Measurements from ENCODE around the gene TCF7.

DNA sequence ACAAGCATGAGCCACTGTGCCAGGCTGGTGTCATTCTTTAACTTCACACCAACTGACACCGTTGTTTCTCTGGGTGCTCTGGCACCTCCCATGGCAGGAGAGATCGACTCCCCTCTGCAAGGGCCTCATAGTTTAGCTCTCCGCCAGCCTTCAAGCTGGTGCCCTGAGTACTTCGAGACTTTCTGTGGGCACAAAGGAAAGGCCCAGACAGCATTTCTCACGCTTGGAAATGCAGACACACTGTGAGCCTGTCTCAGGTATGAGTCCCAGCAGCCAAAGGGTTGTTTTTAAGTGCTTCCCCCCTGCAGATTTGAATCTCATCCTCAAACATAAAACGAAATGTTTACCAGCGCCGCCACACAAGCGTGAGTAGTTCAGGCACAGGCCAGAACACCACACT is 11.1 kb upstream of the TCF7 start:
- TF ChIP-seq POLR2AphosphoS5 (IDR thresholded peaks at IDR 0.05) (no peak), EP300 (IDR thresholded peaks at IDR 0.05) (no peak), POLR2A (IDR thresholded peaks at IDR 0.05) (no peak)
- TF ChIP-seq, protein P1, sequence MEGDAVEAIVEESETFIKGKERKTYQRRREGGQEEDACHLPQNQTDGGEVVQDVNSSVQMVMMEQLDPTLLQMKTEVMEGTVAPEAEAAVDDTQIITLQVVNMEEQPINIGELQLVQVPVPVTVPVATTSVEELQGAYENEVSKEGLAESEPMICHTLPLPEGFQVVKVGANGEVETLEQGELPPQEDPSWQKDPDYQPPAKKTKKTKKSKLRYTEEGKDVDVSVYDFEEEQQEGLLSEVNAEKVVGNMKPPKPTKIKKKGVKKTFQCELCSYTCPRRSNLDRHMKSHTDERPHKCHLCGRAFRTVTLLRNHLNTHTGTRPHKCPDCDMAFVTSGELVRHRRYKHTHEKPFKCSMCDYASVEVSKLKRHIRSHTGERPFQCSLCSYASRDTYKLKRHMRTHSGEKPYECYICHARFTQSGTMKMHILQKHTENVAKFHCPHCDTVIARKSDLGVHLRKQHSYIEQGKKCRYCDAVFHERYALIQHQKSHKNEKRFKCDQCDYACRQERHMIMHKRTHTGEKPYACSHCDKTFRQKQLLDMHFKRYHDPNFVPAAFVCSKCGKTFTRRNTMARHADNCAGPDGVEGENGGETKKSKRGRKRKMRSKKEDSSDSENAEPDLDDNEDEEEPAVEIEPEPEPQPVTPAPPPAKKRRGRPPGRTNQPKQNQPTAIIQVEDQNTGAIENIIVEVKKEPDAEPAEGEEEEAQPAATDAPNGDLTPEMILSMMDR (IDR thresholded peaks at IDR 0.05), result no peak
